ENCODE results near the gene KIF23. TPM values are rescaled to one million over a fixed set of nuclear protein-coding genes. Genes with fewer than 3 reads are reported as not detected.

Gene KIF23
- total RNA-seq, 1 experiment from 2014 or later, result 74.2 TPM

DNA sequence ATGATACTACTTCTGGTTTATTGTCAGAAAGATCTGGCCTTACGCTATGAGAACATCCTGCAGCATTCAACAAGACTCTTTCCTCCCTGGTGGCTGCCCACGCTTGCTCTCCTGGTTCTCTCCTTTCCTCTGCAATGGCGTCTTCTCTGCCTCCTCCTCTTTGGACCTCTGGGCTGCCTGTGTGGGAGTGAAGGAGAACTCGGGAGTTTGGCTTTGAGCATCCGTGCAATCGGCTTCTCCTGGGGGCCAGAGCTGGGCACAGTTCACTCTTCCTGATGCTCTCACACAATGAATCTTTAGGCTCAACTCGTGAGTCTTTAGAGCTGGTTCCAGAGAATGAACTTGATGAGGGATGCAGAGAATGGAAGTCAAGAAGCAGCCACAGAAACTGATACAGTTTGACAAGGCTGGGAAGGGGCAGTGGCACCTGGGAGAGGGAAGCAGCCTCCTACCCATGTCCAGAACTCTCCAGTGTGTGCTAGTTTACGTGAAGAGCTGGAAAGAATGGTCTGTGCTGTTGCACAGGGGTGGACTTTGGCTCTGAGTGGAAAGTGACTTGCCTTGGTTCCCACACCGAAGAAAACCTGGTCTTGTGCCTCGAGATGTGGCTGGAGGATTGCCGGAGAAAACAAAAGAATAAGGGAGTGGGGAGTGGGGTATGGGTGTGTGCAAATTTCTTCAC, 76.3 kb downstream of the KIF23 start:
- Mint-ChIP-seq H3K27me3 (ENCODE audit: insufficient read depth, unreplicated experiment) (no peaks in the 10 kb centered on the region), H3K36me3 (ENCODE audit: insufficient read depth, unreplicated experiment) (no peaks in the 10 kb centered on the region), H3K4me3 (ENCODE audit: unreplicated experiment) (no peak overlapping the region), H3K27ac (ENCODE audit: unreplicated experiment) (no peak overlapping the region), H3K9me3 (ENCODE audit: unreplicated experiment) (no peaks in the 10 kb centered on the region), H3K4me1 (ENCODE audit: low read depth, unreplicated experiment) (peaks cover 6% of the 10 kb centered on the region)
- Histone ChIP-seq H3K4me1 (no peaks in the 10 kb centered on the region), H3K27me3 (replicated peaks; ENCODE audit: control insufficient read depth, insufficient read depth, low read length) (no peaks in the 10 kb centered on the region), H3K9me3 (no peaks in the 10 kb centered on the region), H3K4me3 (ENCODE audit: low read depth, low read length) (no peak overlapping the region), H3K36me3 (ENCODE audit: control insufficient read depth, insufficient read depth, low read length) (no peaks in the 10 kb centered on the region)
- TF ChIP-seq CTCF (IDR thresholded peaks at IDR 0.05; ENCODE audit: insufficient read depth in 1 of 2, low read depth in 1 of 2, low read length in 1 of 2, severe bottlenecking in 1 of 2, unreplicated experiment in 1 of 2), result no peak
- BruUV-seq (replicated peaks), result no TSS peak
- no peak for DNase-seq
- POLR2A ChIA-PET, result no interaction called here
- intact Hi-C loops (cut with micrococcal nuclease; ENCODE audit: unreplicated experiment), result no loop called here
- CTCF ChIA-PET, result no interaction called here

DNA sequence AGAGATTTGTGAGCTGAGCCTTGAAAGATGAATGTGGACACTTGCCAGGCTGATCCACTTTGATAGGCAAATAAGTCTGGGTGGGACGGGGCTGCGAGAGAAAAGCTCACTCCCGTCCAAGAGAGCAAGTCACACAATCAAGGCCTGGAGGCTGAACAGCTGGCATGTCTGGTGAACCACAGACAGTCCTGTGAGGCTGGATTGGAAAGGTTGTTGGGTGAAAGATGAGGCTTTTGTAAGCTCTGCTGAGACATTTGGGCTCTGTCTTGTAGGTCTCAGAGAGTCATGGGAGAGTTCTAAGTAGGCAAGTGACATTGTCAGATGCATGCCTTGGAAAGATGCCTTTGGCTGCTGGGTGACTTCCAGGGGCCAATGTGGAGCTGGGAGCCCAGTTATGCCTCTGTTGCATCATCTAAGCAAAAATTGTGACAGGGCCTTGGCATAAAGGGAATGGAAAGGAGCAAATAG, 76.9 kb downstream of the KIF23 start:
- POLR2A ChIA-PET, result no interaction called here
- CTCF ChIA-PET, result no interaction called here
- no peaks in the 10 kb centered on the region for H3K27me3 Mint-ChIP-seq (ENCODE audit: insufficient read depth, unreplicated experiment)
- no peaks in the 10 kb centered on the region for H3K36me3 Mint-ChIP-seq (ENCODE audit: insufficient read depth, unreplicated experiment)
- Histone ChIP-seq H3K27me3 (replicated peaks; ENCODE audit: control insufficient read depth, insufficient read depth, low read length) (no peaks in the 10 kb centered on the region), H3K9me3 (no peaks in the 10 kb centered on the region), H3K4me3 (ENCODE audit: low read depth, low read length) (no peak overlapping the region), H3K36me3 (ENCODE audit: control insufficient read depth, insufficient read depth, low read length) (no peaks in the 10 kb centered on the region), H3K4me1 (no peaks in the 10 kb centered on the region)
- intact Hi-C loops (cut with micrococcal nuclease; ENCODE audit: unreplicated experiment), result no loop called here
- BruUV-seq (replicated peaks), result no TSS peak
- H3K27ac Mint-ChIP-seq (ENCODE audit: unreplicated experiment), result no peak overlapping the region
- no peak for TF ChIP-seq CTCF (IDR thresholded peaks at IDR 0.05; ENCODE audit: insufficient read depth in 1 of 2, low read depth in 1 of 2, low read length in 1 of 2, severe bottlenecking in 1 of 2, unreplicated experiment in 1 of 2)
- H3K4me3 Mint-ChIP-seq (ENCODE audit: unreplicated experiment), result no peak overlapping the region
- DNase-seq, result no peak
- H3K4me1 Mint-ChIP-seq (ENCODE audit: low read depth, unreplicated experiment), result peaks cover 6% of the 10 kb centered on the region
- no peaks in the 10 kb centered on the region for H3K9me3 Mint-ChIP-seq (ENCODE audit: unreplicated experiment)

DNA sequence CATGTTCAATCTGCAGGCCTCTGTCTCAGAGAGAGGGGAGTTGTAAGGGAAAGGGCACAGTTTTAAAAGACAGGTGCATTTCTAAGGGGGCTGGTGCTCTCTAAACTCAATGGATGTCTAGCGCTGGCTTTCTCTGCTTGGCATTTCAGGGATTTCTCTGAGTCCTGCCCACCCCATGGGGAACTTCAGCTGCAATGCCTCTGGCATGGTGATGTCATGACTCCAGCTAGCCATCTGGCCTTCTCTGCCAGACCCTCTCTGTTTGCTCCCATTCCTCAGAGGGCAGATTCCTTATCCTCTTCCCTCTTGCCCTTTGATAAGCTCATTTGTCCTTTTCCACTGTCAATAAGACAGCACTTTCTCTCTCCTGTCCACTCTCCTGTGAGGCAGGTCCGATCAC, 79.3 kb downstream of the KIF23 start:
- DNase-seq, result no peak
- ChIA-PET CTCF (no interaction called here), POLR2A (no interaction called here)
- TF ChIP-seq CTCF (IDR thresholded peaks at IDR 0.05; ENCODE audit: insufficient read depth in 1 of 2, low read depth in 1 of 2, low read length in 1 of 2, severe bottlenecking in 1 of 2, unreplicated experiment in 1 of 2), result no peak
- no peaks in the 10 kb centered on the region for H3K36me3 Mint-ChIP-seq (ENCODE audit: insufficient read depth, unreplicated experiment)
- intact Hi-C loops (cut with micrococcal nuclease; ENCODE audit: unreplicated experiment), result no loop called here
- no peak overlapping the region for H3K27ac Mint-ChIP-seq (ENCODE audit: unreplicated experiment)
- Histone ChIP-seq H3K36me3 (ENCODE audit: control insufficient read depth, insufficient read depth, low read length) (no peaks in the 10 kb centered on the region), H3K9me3 (no peaks in the 10 kb centered on the region), H3K27me3 (replicated peaks; ENCODE audit: control insufficient read depth, insufficient read depth, low read length) (no peaks in the 10 kb centered on the region), H3K4me1 (no peaks in the 10 kb centered on the region), H3K4me3 (ENCODE audit: low read depth, low read length) (no peak overlapping the region)
- H3K4me1 Mint-ChIP-seq (ENCODE audit: low read depth, unreplicated experiment), result peaks cover 12% of the 10 kb centered on the region
- H3K9me3 Mint-ChIP-seq (ENCODE audit: unreplicated experiment), result no peaks in the 10 kb centered on the region
- H3K27me3 Mint-ChIP-seq (ENCODE audit: insufficient read depth, unreplicated experiment), result no peaks in the 10 kb centered on the region
- no TSS peak for BruUV-seq (replicated peaks)
- no peak overlapping the region for H3K4me3 Mint-ChIP-seq (ENCODE audit: unreplicated experiment)

Measured in Caco-2 (cell line).